ENCODE data around the gene FER.

The FER gene

GRCh38 chr5:108924457-108924961, 176.8 kb downstream of the FER start:
- H3K4me2 ChIP-seq (ENCODE audit: low read length), result peak overlapping the region; percentile 85
- peak overlapping the region; percentile 95 for H2AFZ ChIP-seq (ENCODE audit: low read depth, low read length)

DNA sequence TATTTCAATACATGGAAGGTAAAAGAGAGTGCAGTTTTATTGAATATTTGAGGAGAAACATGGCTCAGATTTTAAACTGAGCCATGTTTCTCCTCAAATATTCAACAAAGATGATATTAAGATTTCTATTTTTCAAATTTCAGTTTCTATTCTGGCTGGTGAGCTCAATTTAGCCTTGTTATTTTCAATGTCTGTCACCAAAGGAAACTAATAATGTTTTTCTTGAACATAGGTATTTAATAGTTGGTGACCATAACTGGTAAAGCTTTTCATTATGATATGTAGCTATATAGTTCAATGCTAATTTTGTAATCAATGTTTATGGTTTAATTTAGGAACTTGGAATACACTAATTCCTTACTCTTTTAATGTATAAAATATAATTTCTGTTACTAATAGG, 177.4 kb downstream of the FER start:
- H3K27me3 ChIP-seq (ENCODE audit: low read depth, low read length), result no peaks in the 10 kb centered on the region
- peak overlapping the region; percentile 99 for H3K4me3 ChIP-seq (ENCODE audit: low read length)
- H3K27ac ChIP-seq (ENCODE audit: low read length), result no peak overlapping the region
- H3K9ac ChIP-seq (ENCODE audit: low read length), result peak overlapping the region; percentile 71
- 0 out of 2 replicates have a peak overlapping the region, but pooled peaks have one; percentile 95 for H2AFZ ChIP-seq (ENCODE audit: low read depth, low read length)
- H3K36me3 ChIP-seq (replicated peaks; ENCODE audit: low read depth, low read length), result no peaks in the 10 kb centered on the region
- no peak for TF ChIP-seq CTCF (IDR thresholded peaks at IDR 0.05; ENCODE audit: low read depth, low read length)
- TF ChIP-seq EZH2phosphoT487 (IDR thresholded peaks at IDR 0.05; ENCODE audit: low read depth), result no peak
- H4K20me1 ChIP-seq (ENCODE audit: insufficient read depth, low read length), result no peaks in the 10 kb centered on the region
- H3K9me3 ChIP-seq (ENCODE audit: insufficient read depth, low read length), result no peaks in the 10 kb centered on the region
- 0 out of 2 replicates have a peak, but pooled peaks cover 6% of the 10 kb centered on the region for H3K4me1 ChIP-seq (ENCODE audit: low read length)
- H3K79me2 ChIP-seq (ENCODE audit: low read length), result peaks cover 7% of the 10 kb centered on the region
- H3K4me2 ChIP-seq (ENCODE audit: low read length), result peak overlapping the region; percentile 85

More at GRCh38 chr5:108924457-108924961, 176.8 kb downstream of the FER start:
- Histone ChIP-seq H3K4me3 (ENCODE audit: low read length) (peak overlapping the region; percentile 99), H3K27ac (ENCODE audit: low read length) (no peak overlapping the region), H3K79me2 (ENCODE audit: low read length) (peaks cover 7% of the 10 kb centered on the region), H4K20me1 (ENCODE audit: insufficient read depth, low read length) (no peaks in the 10 kb centered on the region), H3K27me3 (ENCODE audit: low read depth, low read length) (no peaks in the 10 kb centered on the region), H3K9ac (ENCODE audit: low read length) (peak overlapping the region; percentile 71), H3K36me3 (replicated peaks; ENCODE audit: low read depth, low read length) (no peaks in the 10 kb centered on the region), H3K4me1 (ENCODE audit: low read length) (peaks cover 10% of the 10 kb centered on the region), H3K9me3 (ENCODE audit: insufficient read depth, low read length) (no peaks in the 10 kb centered on the region)
- TF ChIP-seq CTCF (IDR thresholded peaks at IDR 0.05; ENCODE audit: low read depth, low read length) (peak; percentile 54), EZH2phosphoT487 (IDR thresholded peaks at IDR 0.05; ENCODE audit: low read depth) (no peak)

- H2AFZ ChIP-seq (ENCODE audit: low read depth, low read length), result no peak overlapping the region
- no peak overlapping the region for H3K4me2 ChIP-seq (ENCODE audit: low read length)
- no peak for TF ChIP-seq EZH2phosphoT487 (IDR thresholded peaks at IDR 0.05; ENCODE audit: low read depth)
- H3K9ac ChIP-seq (ENCODE audit: low read length), result no peak overlapping the region
- no peaks in the 10 kb centered on the region for H3K36me3 ChIP-seq (replicated peaks; ENCODE audit: low read depth, low read length)
- no peaks in the 10 kb centered on the region for H3K27me3 ChIP-seq (ENCODE audit: low read depth, low read length)
- H3K4me3 ChIP-seq (ENCODE audit: low read length), result no peak overlapping the region
- H3K79me2 ChIP-seq (ENCODE audit: low read length), result peaks cover under 1% of the 10 kb centered on the region
- no peaks in the 10 kb centered on the region; the same call in 1 of the 2 replicates for H4K20me1 ChIP-seq (ENCODE audit: insufficient read depth, low read length)
- 0 out of 2 replicates have a peak, but pooled peaks cover 4% of the 10 kb centered on the region for H3K4me1 ChIP-seq (ENCODE audit: low read length)
- H3K9me3 ChIP-seq (ENCODE audit: insufficient read depth, low read length), result no peaks in the 10 kb centered on the region
- H3K27ac ChIP-seq (ENCODE audit: low read length), result no peak overlapping the region
These were observed 182.4 kb downstream of the FER start for GRCh38 chr5:108930107-108930506.

DNA sequence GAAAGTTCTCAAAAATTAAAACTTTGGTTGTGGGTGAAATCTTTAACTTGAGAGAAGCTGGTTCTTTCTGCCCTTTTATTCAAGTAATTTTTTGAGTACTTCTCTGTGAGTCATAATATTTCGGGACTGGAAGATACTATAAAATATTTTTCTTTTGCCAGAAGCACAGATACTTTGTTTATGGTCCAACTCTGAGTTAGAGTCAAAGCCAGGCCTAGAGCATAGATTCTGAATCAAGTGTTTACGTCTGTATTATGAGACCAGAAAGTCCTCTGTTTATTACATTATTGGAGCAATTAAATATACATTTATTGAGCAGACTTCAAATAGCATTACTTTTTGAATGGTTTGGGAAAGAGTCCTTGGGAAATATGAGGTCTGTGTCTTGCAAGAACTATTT, 187.9 kb downstream of the FER start:
- H3K4me2 ChIP-seq (ENCODE audit: low read length), result no peak overlapping the region
- H3K4me3 ChIP-seq (ENCODE audit: low read length), result no peak overlapping the region
- H2AFZ ChIP-seq (ENCODE audit: low read depth, low read length), result no peak overlapping the region
- H3K4me1 ChIP-seq (ENCODE audit: low read length), result no peaks in the 10 kb centered on the region
- H3K9me3 ChIP-seq (ENCODE audit: insufficient read depth, low read length), result no peaks in the 10 kb centered on the region
- no peaks in the 10 kb centered on the region for H3K27me3 ChIP-seq (ENCODE audit: low read depth, low read length)
- TF ChIP-seq EZH2phosphoT487 (IDR thresholded peaks at IDR 0.05; ENCODE audit: low read depth) (no peak), CTCF (IDR thresholded peaks at IDR 0.05; ENCODE audit: low read depth, low read length) (no peak)
- no peaks in the 10 kb centered on the region for H3K36me3 ChIP-seq (replicated peaks; ENCODE audit: low read depth, low read length)
- H3K9ac ChIP-seq (ENCODE audit: low read length), result no peak overlapping the region
- no peaks in the 10 kb centered on the region; the same call in 1 of the 2 replicates for H3K79me2 ChIP-seq (ENCODE audit: low read length)
- no peaks in the 10 kb centered on the region; the same call in 1 of the 2 replicates for H4K20me1 ChIP-seq (ENCODE audit: insufficient read depth, low read length)
- H3K27ac ChIP-seq (ENCODE audit: low read length), result no peak overlapping the region
